ENCODE data around the gene DEDD2. TPM values are rescaled to one million over a fixed set of nuclear protein-coding genes. Genes with fewer than 3 reads are reported as not detected.

Gene DEDD2
- total and polyA plus RNA-seq, 10 of the 15 experiments (the other 5 are each of a cell fraction or from before 2014, with no cell fraction given): 2.5 to 24.7 (median 17.6) TPM

DNA sequence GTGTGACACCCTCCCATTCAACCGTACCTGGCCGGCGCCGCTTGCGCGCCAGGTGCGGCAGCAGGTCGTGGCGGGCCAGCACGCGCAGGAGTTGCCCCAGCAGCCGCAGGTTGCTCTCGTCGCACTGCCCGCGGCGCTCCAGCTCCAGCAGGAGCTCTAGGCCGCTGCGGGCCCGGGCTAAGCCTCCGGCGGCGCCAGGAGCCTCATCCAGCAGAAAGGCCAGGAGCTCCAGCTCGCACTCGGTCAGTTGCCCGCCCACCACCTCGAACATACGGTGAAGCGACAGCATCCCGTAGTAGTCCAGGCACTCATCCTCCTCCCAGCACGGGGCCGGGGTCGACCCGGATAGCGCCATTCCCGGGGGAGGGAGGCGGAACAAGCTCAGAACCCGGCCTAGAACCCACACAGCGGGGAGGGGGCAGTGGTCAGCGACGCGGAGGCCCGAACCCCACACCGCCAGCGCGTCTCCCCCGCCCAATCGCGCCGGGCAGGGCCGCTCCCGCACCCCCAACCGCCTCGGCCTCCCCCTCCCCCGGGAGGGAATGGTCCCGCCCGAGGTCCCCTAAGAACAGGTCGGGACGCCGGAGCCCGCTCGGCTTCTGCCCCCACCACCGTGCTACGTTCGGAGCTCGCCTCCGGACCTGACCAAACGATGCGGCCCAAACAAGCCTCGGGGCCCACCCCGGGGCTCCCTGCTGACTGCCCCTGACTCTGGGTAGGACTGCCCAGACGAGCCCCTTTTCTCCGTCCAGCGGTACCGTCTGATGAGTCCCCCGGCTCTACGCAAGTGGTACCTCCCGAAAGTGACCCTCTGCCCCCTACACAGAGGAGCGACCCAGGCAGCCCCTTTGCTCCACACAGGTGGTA, 591 bp downstream of the DEDD2 start:
- Histone ChIP-seq H3K36me3 (ENCODE audit: control insufficient read depth in 2 of 2, insufficient read depth in 2 of 2, low read length in 1 of 2) (peaks cover 0 to 8% of the 10 kb centered on the region in 2 experiments; a peak in 2 of 4 replicates), H3K4me3 (peak overlapping the region; percentile 94), H2AFZ (ENCODE audit: control insufficient read depth, low read depth, low read length) (peak overlapping the region; percentile 24), H3K4me2 (ENCODE audit: control insufficient read depth, insufficient read depth) (peak overlapping the region; percentile 85), H3K9me3 (replicated peaks; ENCODE audit: control insufficient read depth, insufficient read depth, low read length) (no peaks in the 10 kb centered on the region), H4K20me1 (ENCODE audit: control insufficient read depth, insufficient read depth) (no peaks in the 10 kb centered on the region), H3K9ac (ENCODE audit: control insufficient read depth, insufficient read depth, low read length) (peak overlapping the region; percentile 71), H3K27ac (ENCODE audit: control insufficient read depth, insufficient read depth) (peak overlapping the region; percentile 63), H3K4me1 (ENCODE audit: control insufficient read depth, insufficient read depth, low read length) (peaks cover 18% of the 10 kb centered on the region), H3K79me2 (ENCODE audit: control insufficient read depth, insufficient read depth, low read length) (peaks cover 53% of the 10 kb centered on the region), H3K27me3 (replicated peaks in 1 of 2; ENCODE audit: control insufficient read depth in 2 of 2, insufficient read depth in 2 of 2, low read length in 1 of 2) (no peaks in the 10 kb centered on the region)
- DNase-seq (ENCODE audit: low read depth, low spot score) (no peak), ATAC-seq (peak; percentile 13), FAIRE-seq (no peak)
- POLR2A ChIA-PET: interaction anchor here (1.0 to 4.4 kb wide), 8 partner anchors 15 to 358 kb away, joined by 3 to 22 read pairs (median 4); partner anchors contain the start of gene GSK3A
- in situ Hi-C loops (cut with MboI): no loop called here
- RAD21 ChIA-PET (ENCODE audit: unreplicated experiment): interaction anchor here (0.9 to 3.5 kb wide), 4 partner anchors 16 to 88 kb away, joined by 3 to 23 read pairs (median 4); partner anchors contain the start of gene GSK3A
- no TSS peak for BruUV-seq (replicated peaks)
- CTCF ChIA-PET: interaction anchor here (0.6 to 1.7 kb wide), 7 partner anchors 9 to 203 kb away, joined by 3 to 5 read pairs (median 3); no protein-coding TSS in a partner anchor
- intact Hi-C loops (cut with micrococcal nuclease; ENCODE audit: unreplicated experiment): loop anchor here (2.0 kb wide), 1 partner anchor 16 kb away; no protein-coding TSS in a partner anchor
- SMC1A ChIA-PET (ENCODE audit: uncharacterized antibody, unreplicated experiment): interaction anchor here (0.6 to 4.6 kb wide), 5 partner anchors 14 to 84 kb away, joined by 3 to 19 read pairs (median 5); partner anchors contain the start of gene POU2F2
- WGBS (ENCODE audit: insufficient coverage, insufficient replicate concordance, low lambda C conversion rate, missing lambda C conversion rate): 2% methylated on average over 67 of the region's 79 CpGs
- TF ChIP-seq TCF12 (IDR thresholded peaks at IDR 0.05; ENCODE audit: low read depth, low read length) (no peak), JUND (IDR thresholded peaks at IDR 0.05; ENCODE audit: low read depth, low read length) (peak; percentile 26; the same call in 1 of the 2 replicates), RCOR1 (conservative IDR thresholded peaks at IDR 0.05; ENCODE audit: low read depth, low read length) (no peak), KDM1A (IDR thresholded peaks at IDR 0.05; ENCODE audit: borderline replicate concordance) (no peak), CHD1 (IDR thresholded peaks at IDR 0.05; ENCODE audit: low read depth, low read length) (peak; percentile 85; the same call in 1 of the 2 replicates), POLR2AphosphoS2 (IDR thresholded peaks at IDR 0.05; ENCODE audit: low read depth, low read length) (no peak), ZNF622 (IDR thresholded peaks at IDR 0.05) (no peak), NFXL1 (IDR thresholded peaks at IDR 0.05; ENCODE audit: borderline replicate concordance) (no peak), SIN3A (IDR thresholded peaks at IDR 0.05; ENCODE audit: low read depth, low read length) (peak; percentile 32; the same call in 1 of the 2 replicates), SREBF2 (IDR thresholded peaks at IDR 0.05; ENCODE audit: low read length) (no peak), DPF2 (IDR thresholded peaks at IDR 0.05) (peak; percentile 11; the same call in 1 of the 2 replicates), FOS (IDR thresholded peaks at IDR 0.05; ENCODE audit: borderline replicate concordance, extremely low read depth, insufficient read length) (no peak), MYC (IDR thresholded peaks at IDR 0.05; ENCODE audit: insufficient read depth, insufficient read length, insufficient replicate concordance, low read length, severe bottlenecking) (peak; percentile 44), LARP7 (IDR thresholded peaks at IDR 0.05) (no peak; the same call in none of the 2 replicates), EGR1 (IDR thresholded peaks at IDR 0.05; ENCODE audit: borderline replicate concordance in 1 of 2, low read depth in 2 of 2, low read length in 2 of 2) (0 out of 3 replicates have a peak, but pooled peaks of 1 of the 2 experiments have one; percentile 7), BACH1 (IDR thresholded peaks at IDR 0.05; ENCODE audit: borderline replicate concordance) (0 out of 2 replicates have a peak, but pooled peaks have one; percentile 6), POLR2A (IDR thresholded peaks at IDR 0.05; ENCODE audit: low read depth, low read length) (peak; percentile 16; the same call in 1 of the 2 replicates), FOXM1 (IDR thresholded peaks at IDR 0.05; ENCODE audit: low read depth, low read length) (no peak), GATAD2B (conservative IDR thresholded peaks at IDR 0.05; ENCODE audit: low read depth) (0 out of 2 replicates have a peak, but pooled peaks have one; percentile 14)
- TF ChIP-seq, protein P1, sequence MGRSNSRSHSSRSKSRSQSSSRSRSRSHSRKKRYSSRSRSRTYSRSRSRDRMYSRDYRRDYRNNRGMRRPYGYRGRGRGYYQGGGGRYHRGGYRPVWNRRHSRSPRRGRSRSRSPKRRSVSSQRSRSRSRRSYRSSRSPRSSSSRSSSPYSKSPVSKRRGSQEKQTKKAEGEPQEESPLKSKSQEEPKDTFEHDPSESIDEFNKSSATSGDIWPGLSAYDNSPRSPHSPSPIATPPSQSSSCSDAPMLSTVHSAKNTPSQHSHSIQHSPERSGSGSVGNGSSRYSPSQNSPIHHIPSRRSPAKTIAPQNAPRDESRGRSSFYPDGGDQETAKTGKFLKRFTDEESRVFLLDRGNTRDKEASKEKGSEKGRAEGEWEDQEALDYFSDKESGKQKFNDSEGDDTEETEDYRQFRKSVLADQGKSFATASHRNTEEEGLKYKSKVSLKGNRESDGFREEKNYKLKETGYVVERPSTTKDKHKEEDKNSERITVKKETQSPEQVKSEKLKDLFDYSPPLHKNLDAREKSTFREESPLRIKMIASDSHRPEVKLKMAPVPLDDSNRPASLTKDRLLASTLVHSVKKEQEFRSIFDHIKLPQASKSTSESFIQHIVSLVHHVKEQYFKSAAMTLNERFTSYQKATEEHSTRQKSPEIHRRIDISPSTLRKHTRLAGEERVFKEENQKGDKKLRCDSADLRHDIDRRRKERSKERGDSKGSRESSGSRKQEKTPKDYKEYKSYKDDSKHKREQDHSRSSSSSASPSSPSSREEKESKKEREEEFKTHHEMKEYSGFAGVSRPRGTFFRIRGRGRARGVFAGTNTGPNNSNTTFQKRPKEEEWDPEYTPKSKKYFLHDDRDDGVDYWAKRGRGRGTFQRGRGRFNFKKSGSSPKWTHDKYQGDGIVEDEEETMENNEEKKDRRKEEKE (IDR thresholded peaks at IDR 0.05): peak; percentile 80; the same call in 1 of the 2 replicates

Data from GM12878 (cell line).